ENCODE measurements around the gene ANKRD17.

The ANKRD17 gene

GRCh38 chr4:73075832-73076231 is 182.8 kb downstream of the ANKRD17 start:
- TF ChIP-seq CTCF (IDR thresholded peaks at IDR 0.05; ENCODE audit: borderline replicate concordance, control extremely low read depth, extremely low read depth, insufficient read depth, missing control alignments): no peak
- in situ Hi-C loops (cut with MboI; ENCODE audit: low sequenced_read_pairs, unreplicated experiment): loop anchor here (10.0 kb wide), 1 partner anchor 179 kb away; the partner anchor contains the start of gene ANKRD17
- DNase-seq (ENCODE audit: low spot score): no peak

- peak; percentile 30 for DNase-seq (ENCODE audit: low spot score)
- in situ Hi-C loops (cut with MboI; ENCODE audit: low sequenced_read_pairs, unreplicated experiment): loop anchor here (10.0 kb wide), 1 partner anchor 185 kb away; the partner anchor contains the start of gene ANKRD17
Measured at GRCh38 chr4:73070074-73070390, 188.6 kb downstream of the ANKRD17 start.

GRCh38 chr4:73069338-73070073 is 189.1 kb downstream of the ANKRD17 start, which contains the start of gene COX18:
Gene COX18, minus strand, starts transcription at chr4:73069716. Its CDS starts 67 bp downstream, at chr4:73069649.
- in situ Hi-C loops (cut with MboI; ENCODE audit: low sequenced_read_pairs, unreplicated experiment): loop anchor here (10.0 kb wide), 1 partner anchor 185 kb away; the partner anchor contains the start of gene ANKRD17
- TF ChIP-seq CTCF (IDR thresholded peaks at IDR 0.05; ENCODE audit: borderline replicate concordance, control extremely low read depth, extremely low read depth, insufficient read depth, missing control alignments): no peak
- DNase-seq (ENCODE audit: low spot score): peak; percentile 91

More at GRCh38 chr4:73070074-73070390, 188.6 kb downstream of the ANKRD17 start:
- TF ChIP-seq CTCF (IDR thresholded peaks at IDR 0.05; ENCODE audit: borderline replicate concordance, control extremely low read depth, extremely low read depth, insufficient read depth, missing control alignments): no peak

GRCh38 chr4:73068491-73069337 is 189.9 kb downstream of the ANKRD17 start:
- DNase-seq (ENCODE audit: low spot score): no peak
- no peak for TF ChIP-seq CTCF (IDR thresholded peaks at IDR 0.05; ENCODE audit: borderline replicate concordance, control extremely low read depth, extremely low read depth, insufficient read depth, missing control alignments)
- in situ Hi-C loops (cut with MboI; ENCODE audit: low sequenced_read_pairs, unreplicated experiment): no loop called here

GRCh38 chr4:73067971-73068394 is 190.6 kb downstream of the ANKRD17 start:
- in situ Hi-C loops (cut with MboI; ENCODE audit: low sequenced_read_pairs, unreplicated experiment): no loop called here
- no peak for DNase-seq (ENCODE audit: low spot score)
- TF ChIP-seq CTCF (IDR thresholded peaks at IDR 0.05; ENCODE audit: borderline replicate concordance, control extremely low read depth, extremely low read depth, insufficient read depth, missing control alignments): no peak

- DNase-seq (ENCODE audit: low spot score): no peak
- TF ChIP-seq CTCF (IDR thresholded peaks at IDR 0.05; ENCODE audit: borderline replicate concordance, control extremely low read depth, extremely low read depth, insufficient read depth, missing control alignments): no peak
- in situ Hi-C loops (cut with MboI; ENCODE audit: low sequenced_read_pairs, unreplicated experiment): no loop called here
Measured at GRCh38 chr4:73066928-73067327, 191.7 kb downstream of the ANKRD17 start.
